ENCODE measurements around the gene MRPS2. TPM values are rescaled to one million over a fixed set of nuclear protein-coding genes. Genes with fewer than 3 reads are reported as not detected.

The MRPS2 gene
- total and polyA plus RNA-seq, 2 of the 4 experiments (the other 2 are of a cell fraction): 53.1 to 104 TPM

- H2AK5ac ChIP-seq (ENCODE audit: low read depth, low read length): no peak overlapping the region
- dilution Hi-C loops (cut with HindIII; ENCODE audit: low sequenced_read_pairs, unreplicated experiment) (no loop called here), in situ Hi-C loops (cut with MboI; ENCODE audit: low sequenced_read_pairs) (no loop called here), intact Hi-C loops (cut with micrococcal nuclease) (no loop called here)
- H4K20me1 ChIP-seq (ENCODE audit: insufficient read depth, low read length): no peaks in the 10 kb centered on the region
- H3K14ac ChIP-seq (replicated peaks; ENCODE audit: low read depth, low read length): no peak overlapping the region
- BruUV-seq (replicated peaks): no TSS peak
- no peak overlapping the region for H4K8ac ChIP-seq (ENCODE audit: low read depth in 2 of 2, low read length in 2 of 2)
- peaks cover 6% of the 10 kb centered on the region for H3K27me3 ChIP-seq (ENCODE audit: control insufficient read depth, insufficient read depth, low read length)
- ATAC-seq (ENCODE audit: low read depth) (no peak), DNase-seq (no peak)
- no peak overlapping the region for H3K4me3 ChIP-seq (ENCODE audit: insufficient read depth, low read depth, low read length)
- H3K9me1 ChIP-seq (ENCODE audit: insufficient read depth, low read length): no peaks in the 10 kb centered on the region
- H4K5ac ChIP-seq (ENCODE audit: low read depth, low read length): no peak overlapping the region
- no peak overlapping the region for H3K23ac ChIP-seq (ENCODE audit: low read depth, low read length)
- H3K9ac ChIP-seq (ENCODE audit: low read depth, low read length): no peak overlapping the region
- no peak overlapping the region for H3K27ac ChIP-seq (ENCODE audit: insufficient read depth, low read length)
- H2BK120ac ChIP-seq (ENCODE audit: low read depth, low read length): no peak overlapping the region
- no peak overlapping the region for H2BK5ac ChIP-seq (ENCODE audit: low read depth, low read length, poor library complexity, severe bottlenecking)
- H2BK15ac ChIP-seq (ENCODE audit: low read depth, low read length): no peak overlapping the region
- TF ChIP-seq SMC3 (IDR thresholded peaks at IDR 0.05; ENCODE audit: low read depth, low read length): no peak
- no peak for TF ChIP-seq NFE2L2 (IDR thresholded peaks at IDR 0.05; ENCODE audit: low read depth, low read length)
- TF ChIP-seq FOS (IDR thresholded peaks at IDR 0.05; ENCODE audit: low read depth, low read length): no peak
- no peak for TF ChIP-seq MAFK (IDR thresholded peaks at IDR 0.05; ENCODE audit: low read depth, low read length)
- no peak for TF ChIP-seq MXI1 (IDR thresholded peaks at IDR 0.05; ENCODE audit: borderline replicate concordance, low read depth, low read length)
- TF ChIP-seq MAZ (IDR thresholded peaks at IDR 0.05; ENCODE audit: borderline replicate concordance, low read depth, low read length): no peak
- no peak for TF ChIP-seq CHD1 (IDR thresholded peaks at IDR 0.05; ENCODE audit: low read depth, low read length)
- TF ChIP-seq RFX5 (IDR thresholded peaks at IDR 0.05; ENCODE audit: low read depth, low read length): no peak
- no peak for TF ChIP-seq POLR2A (IDR thresholded peaks at IDR 0.05; ENCODE audit: low read depth, low read length)
- TF ChIP-seq USF2 (IDR thresholded peaks at IDR 0.05; ENCODE audit: low read depth, low read length): no peak
- no peak for TF ChIP-seq CTCF (conservative IDR thresholded peaks at IDR 0.05; ENCODE audit: low read depth, low read length)
- no peak for TF ChIP-seq CEBPB (IDR thresholded peaks at IDR 0.05; ENCODE audit: low read depth, low read length)
- no peak for TF ChIP-seq ELK1 (IDR thresholded peaks at IDR 0.05; ENCODE audit: borderline replicate concordance, low read depth, low read length)
- no peak for TF ChIP-seq RCOR1 (IDR thresholded peaks at IDR 0.05; ENCODE audit: insufficient replicate concordance, low read length)
- no peak for TF ChIP-seq RAD21 (IDR thresholded peaks at IDR 0.05; ENCODE audit: low read length)
- CTCF ChIA-PET: no interaction called here
- no peak overlapping the region for H3K18ac ChIP-seq (ENCODE audit: low read depth, low read length)
- no peaks in the 10 kb centered on the region for H3K9me3 ChIP-seq (ENCODE audit: control insufficient read depth, insufficient read depth, low read length)
- H3K56ac ChIP-seq (ENCODE audit: extremely low read depth, insufficient read depth, low read length): no peak overlapping the region
- POLR2A ChIA-PET (ENCODE audit: unreplicated experiment): no interaction called here
- no peak overlapping the region for H3K4ac ChIP-seq (ENCODE audit: low read depth, low read length)
- H3K79me1 ChIP-seq (ENCODE audit: low read depth in 1 of 2, low read length in 2 of 2): no peaks in the 10 kb centered on the region
- H2BK20ac ChIP-seq (ENCODE audit: low read depth, low read length): no peak overlapping the region
- no peak overlapping the region for H2AK9ac ChIP-seq (replicated peaks; ENCODE audit: low read depth, low read length, poor library complexity)
- H3K36me3 ChIP-seq (ENCODE audit: control insufficient read depth, insufficient read depth, low read length): no peaks in the 10 kb centered on the region
- H4K91ac ChIP-seq (ENCODE audit: insufficient read depth, low read depth, low read length): no peak overlapping the region
- 40% methylated on average over 3 of the region's 5 CpGs; no CpG with 5 or more reads in 1 of the 2 experiments for WGBS, 2 experiments (ENCODE audit: extremely low coverage in 2 of 2, insufficient read length in 1 of 2)
- H2AFZ ChIP-seq (replicated peaks; ENCODE audit: low read length, poor library complexity): no peak overlapping the region
- H3K4me1 ChIP-seq (ENCODE audit: control insufficient read depth, insufficient read depth, low read length): no peaks in the 10 kb centered on the region
- no peak overlapping the region for H3K4me2 ChIP-seq (ENCODE audit: low read depth, low read length)
Measured at GRCh38 chr9:135530146-135530545, 29.7 kb downstream of the MRPS2 start.
